Measurements from ENCODE around the gene ELF1.
"Not testable (repeated sequence)": the region's sequence is repeated elsewhere in the genome, so short reads cannot be mapped to it uniquely, and the experiment has no call there.

Gene ELF1

GRCh38 chr13:41040584-41041334, 21.6 kb upstream of the ELF1 start:
- DNase-seq, result no peak

GRCh38 chr13:41039746-41040145, 20.6 kb upstream of the ELF1 start:
- no peak for DNase-seq

GRCh38 chr13:41036557-41036956, 17.4 kb upstream of the ELF1 start:
- DNase-seq, result not testable (repeated sequence)

GRCh38 chr13:41034881-41035280, 15.8 kb upstream of the ELF1 start:
- peak; percentile 18 to 37 for DNase-seq

- DNase-seq, result no peak
Observed at GRCh38 chr13:41034382-41034781, 15.3 kb upstream of the ELF1 start.

GRCh38 chr13:41032691-41033376, 13.7 kb upstream of the ELF1 start:
- no peak for DNase-seq

GRCh38 chr13:41029629-41030028, 10.5 kb upstream of the ELF1 start:
- peak; percentile 26 to 60 for DNase-seq

- DNase-seq, result no peak
Observed at GRCh38 chr13:41028051-41028450, 8.9 kb upstream of the ELF1 start.

GRCh38 chr13:41026788-41027187, 7.7 kb upstream of the ELF1 start:
- DNase-seq, result no peak

- no peak for DNase-seq
Observed at GRCh38 chr13:41025518-41025917, 6.4 kb upstream of the ELF1 start.

GRCh38 chr13:41019578-41020347, 647 bp upstream of the ELF1 start:
- no peak for DNase-seq

GRCh38 chr13:41018602-41018948, 541 bp downstream of the ELF1 start:
- DNase-seq, result no peak

- DNase-seq, result peak; percentile 27 to 37
Observed at GRCh38 chr13:41017817-41018601, 1.1 kb downstream of the ELF1 start.

- DNase-seq, result peak; percentile 46 to 47
Observed at GRCh38 chr13:41017159-41017558, 2.0 kb downstream of the ELF1 start.

- DNase-seq, result no peak
Observed at GRCh38 chr13:41015920-41016319, 3.2 kb downstream of the ELF1 start.

GRCh38 chr13:41013835-41014234, 5.3 kb downstream of the ELF1 start:
- no peak for DNase-seq

- DNase-seq, result no peak
Observed at GRCh38 chr13:41012536-41012935, 6.6 kb downstream of the ELF1 start.

GRCh38 chr13:41011382-41011956, 7.6 kb downstream of the ELF1 start:
- DNase-seq, result no peak

- peak; percentile 84 to 89 for DNase-seq
Observed at GRCh38 chr13:41008349-41008980, 10.7 kb downstream of the ELF1 start.

GRCh38 chr13:41007744-41008128, 11.4 kb downstream of the ELF1 start:
- no peak for DNase-seq

- DNase-seq, result peak; percentile 81 to 89
Observed at GRCh38 chr13:41006978-41007743, 12.0 kb downstream of the ELF1 start.

Data from AML-193 (cell line).